ENCODE data around the gene TAS2R43.

DNA sequence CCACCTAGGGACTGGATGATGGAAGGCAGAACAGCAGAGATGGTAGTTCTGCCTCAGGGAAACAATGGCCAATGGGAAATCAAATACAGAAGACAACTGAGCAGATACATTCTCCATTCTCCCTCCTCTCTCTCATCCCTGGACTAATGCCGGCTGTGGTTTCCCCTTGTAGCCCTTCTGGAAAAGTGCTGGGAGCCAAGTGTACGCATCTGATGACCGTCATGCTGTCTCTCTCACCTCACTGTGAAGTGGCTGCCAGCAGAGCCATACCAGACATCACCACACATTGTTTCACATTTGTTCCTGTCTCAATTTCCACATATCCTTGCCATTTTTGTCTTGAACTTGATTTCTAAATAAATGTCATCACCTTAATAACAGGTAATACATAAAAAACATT is 33.1 kb downstream of the TAS2R43 start:
- TF ChIP-seq POLR2AphosphoS5 (IDR thresholded peaks at IDR 0.05) (no peak), POLR2A (IDR thresholded peaks at IDR 0.05) (no peak)
- TF ChIP-seq, protein P1, sequence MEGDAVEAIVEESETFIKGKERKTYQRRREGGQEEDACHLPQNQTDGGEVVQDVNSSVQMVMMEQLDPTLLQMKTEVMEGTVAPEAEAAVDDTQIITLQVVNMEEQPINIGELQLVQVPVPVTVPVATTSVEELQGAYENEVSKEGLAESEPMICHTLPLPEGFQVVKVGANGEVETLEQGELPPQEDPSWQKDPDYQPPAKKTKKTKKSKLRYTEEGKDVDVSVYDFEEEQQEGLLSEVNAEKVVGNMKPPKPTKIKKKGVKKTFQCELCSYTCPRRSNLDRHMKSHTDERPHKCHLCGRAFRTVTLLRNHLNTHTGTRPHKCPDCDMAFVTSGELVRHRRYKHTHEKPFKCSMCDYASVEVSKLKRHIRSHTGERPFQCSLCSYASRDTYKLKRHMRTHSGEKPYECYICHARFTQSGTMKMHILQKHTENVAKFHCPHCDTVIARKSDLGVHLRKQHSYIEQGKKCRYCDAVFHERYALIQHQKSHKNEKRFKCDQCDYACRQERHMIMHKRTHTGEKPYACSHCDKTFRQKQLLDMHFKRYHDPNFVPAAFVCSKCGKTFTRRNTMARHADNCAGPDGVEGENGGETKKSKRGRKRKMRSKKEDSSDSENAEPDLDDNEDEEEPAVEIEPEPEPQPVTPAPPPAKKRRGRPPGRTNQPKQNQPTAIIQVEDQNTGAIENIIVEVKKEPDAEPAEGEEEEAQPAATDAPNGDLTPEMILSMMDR (IDR thresholded peaks at IDR 0.05) = no peak
